Liver (tissue), 9 donors: ENCODE data around the gene MYO7B. TPM values are rescaled to one million over a fixed set of nuclear protein-coding genes. Genes with fewer than 3 reads are reported as not detected.

Source experiments
- DNase-seq: peaks from one replicate; pipeline ENCODE4 v3.0.0-alpha.2; 2017; ENCODE audit warnings: low spot score
- H3K27ac ChIP-seq, 2 donors: one replicate each; pipeline ENCODE4 v1.7.0; 2013; ENCODE audit warnings: inconsistent platforms in 2 of 2, low read length in 2 of 2, control low read depth in 1 of 2, low read depth in 1 of 2, mild to moderate bottlenecking in 1 of 2
- H3K27me3 ChIP-seq, 4 donors: one replicate each; pipeline versions ENCODE4 v1.6.1 to v1.7.0; 2013; ENCODE audit warnings: low read length in 3 of 4, inconsistent platforms in 1 of 4, mild to moderate bottlenecking in 1 of 4, moderate library complexity in 1 of 4; ENCODE audit not compliant: control insufficient read depth in 4 of 4, insufficient read depth in 4 of 4
- H3K36me3 ChIP-seq, 4 donors: one replicate each; pipeline versions ENCODE4 v1.6.1 to v1.7.0; 2013; ENCODE audit warnings: low read length in 3 of 4, mild to moderate bottlenecking in 3 of 4, low read depth in 1 of 4, moderate library complexity in 1 of 4; ENCODE audit not compliant: control insufficient read depth in 4 of 4, insufficient read depth in 3 of 4
- H3K4me1 ChIP-seq, 4 donors: one replicate each; pipeline versions ENCODE4 v1.6.1 to v1.7.0; 2013; ENCODE audit warnings: low read length in 3 of 4, mild to moderate bottlenecking in 3 of 4, moderate library complexity in 1 of 4; ENCODE audit not compliant: control insufficient read depth in 4 of 4, insufficient read depth in 4 of 4
- H3K4me3 ChIP-seq, 3 donors: one replicate each; pipeline versions ENCODE4 v1.6.1 to v1.7.0; 2013; ENCODE audit warnings: low read length in 3 of 3, control low read depth in 1 of 3, low read depth in 1 of 3, mild to moderate bottlenecking in 1 of 3
- H3K9ac ChIP-seq, 2 donors: one replicate each; pipeline ENCODE4 v1.7.0; 2013; ENCODE audit warnings: low read length in 2 of 2, mild to moderate bottlenecking in 2 of 2, moderate library complexity in 2 of 2, control low read depth in 1 of 2, low read depth in 1 of 2
- H3K9me3 ChIP-seq, 4 donors: one replicate each; pipeline versions ENCODE4 v1.6.1 to v1.7.0; 2013; ENCODE audit warnings: low read length in 3 of 4; ENCODE audit not compliant: control insufficient read depth in 4 of 4
- ATF3 ChIP-seq: IDR thresholded peaks from 2 replicates; pipeline ENCODE4 v1.6.1; 2016; ENCODE audit warnings: antibody characterized with exemption
- CTCF ChIP-seq: fragments of 150-350 bp; IDR thresholded peaks from 2 replicates; pipeline ENCODE4 v1.5.1; 2017; ENCODE audit warnings: improper control_type of control experiment, low read depth, low read length; ENCODE audit not compliant: missing input control
- FOXA1 ChIP-seq: IDR thresholded peaks from 2 replicates; pipeline ENCODE4 v1.6.1; 2016; ENCODE audit warnings: antibody characterized with exemption
- FOXA2 ChIP-seq: IDR thresholded peaks from 2 replicates; pipeline ENCODE4 v1.6.1; 2016; ENCODE audit warnings: antibody characterized with exemption
- HNF4A ChIP-seq, 2 donors: conservative IDR thresholded peaks; 2 replicates each; pipeline ENCODE4 v1.6.1; 2016; ENCODE audit warnings: antibody characterized with exemption in 2 of 2, mild to moderate bottlenecking in 2 of 2
- HNF4G ChIP-seq: IDR thresholded peaks from 2 replicates; pipeline ENCODE4 v1.6.1; 2016; ENCODE audit warnings: antibody characterized with exemption
- JUND ChIP-seq, 2 donors: IDR thresholded peaks; 2 replicates each; pipeline ENCODE4 v1.6.1; 2016; ENCODE audit warnings: antibody characterized with exemption in 2 of 2
- NR2F2 ChIP-seq: IDR thresholded peaks from 2 replicates; pipeline ENCODE4 v1.6.1; 2016; ENCODE audit warnings: antibody characterized with exemption
- RAD21 ChIP-seq, 2 donors: IDR thresholded peaks; 2 replicates each; pipeline ENCODE4 v1.6.1; 2016; ENCODE audit warnings: antibody characterized with exemption in 2 of 2, mild to moderate bottlenecking in 2 of 2
- RXRA ChIP-seq, 2 donors: IDR thresholded peaks; 2 replicates each; pipeline ENCODE4 v1.6.1; 2017 to 2018; ENCODE audit warnings: antibody characterized with exemption in 2 of 2, mild to moderate bottlenecking in 1 of 2
- SP1 ChIP-seq: IDR thresholded peaks from 2 replicates; pipeline ENCODE4 v1.6.1; 2018; ENCODE audit warnings: antibody characterized with exemption, mild to moderate bottlenecking
- TAF1 ChIP-seq: conservative IDR thresholded peaks from 2 replicates; pipeline ENCODE4 v1.6.1; 2016; ENCODE audit warnings: antibody characterized with exemption, mild to moderate bottlenecking
- WGBS: extraction: QIAGEN DNeasy Blood & Tissue Kit; methylation state at CpG from one replicate; pipeline ENCODE4 v1.1.7; 2013; 5-methylcytosine and 5-hydroxymethylcytosine counted together
- polyA plus RNA-seq, 2 donors: library from polyadenylated mRNA; stranded (reverse) in 1 of 2; unstranded in 1 of 2; fragments of 200-250 nt in 1 of 2; fragments of >200 nt in 1 of 2; fragmentation: Nextera tagmentation in 1 of 2; extraction: Ambion mirVana in 1 of 2; gene quantifications; one replicate each; pipeline versions ENCODE4 v1.2.1 to v1.2.3, GENCODE V29; 2013 to 2015
- total RNA-seq, 2 donors: library from RNA; depleted of rRNA; stranded (reverse); fragments of >200 nt; gene quantifications; one replicate each; pipeline ENCODE4 v1.2.3, GENCODE V29; 2014
- TF ChIP-seq, protein P1 (sequence below): IDR thresholded peaks from 2 replicates; pipeline ENCODE4 v1.6.1; 2016; ENCODE audit warnings: antibody characterized with exemption
- TF ChIP-seq, protein P2 (sequence below): IDR thresholded peaks from 2 replicates; pipeline ENCODE4 v1.6.1; 2016; ENCODE audit warnings: antibody characterized with exemption
- donor health status: healthy.
- donor health status: healthy.
- donor health status: healthy.
- donor health status: healthy.
- donor health status: healthy.

The MYO7B gene
- total and polyA plus RNA-seq, 4 donors, result 0.15 to 1.1 (median 0.64) TPM

GRCh38 chr2:127678991-127679390 lies 143.5 kb downstream of the MYO7B start:
- H3K27ac ChIP-seq, result no peak overlapping the region
- H3K27me3 ChIP-seq, result no peaks in the 10 kb centered on the region
- H3K36me3 ChIP-seq, result no peaks in the 10 kb centered on the region
- H3K4me3 ChIP-seq, result no peak overlapping the region
- DNase-seq, result no peak
- peaks cover 2 to 15% (median 12%) of the 10 kb centered on the region in 4 donors for H3K4me1 ChIP-seq
- no peak for TF ChIP-seq FOXA1
- TF ChIP-seq RAD21 (IDR thresholded peaks at IDR 0.05), result no peak
- no peak for TF ChIP-seq TAF1
- no peak for TF ChIP-seq FOXA2
- TF ChIP-seq JUND (IDR thresholded peaks at IDR 0.05), result no peak
- 91% methylated on average over 6 of the region's 6 CpGs for WGBS
- no peak overlapping the region for H3K9ac ChIP-seq
- H3K9me3 ChIP-seq, result no peaks in the 10 kb centered on the region

DNA sequence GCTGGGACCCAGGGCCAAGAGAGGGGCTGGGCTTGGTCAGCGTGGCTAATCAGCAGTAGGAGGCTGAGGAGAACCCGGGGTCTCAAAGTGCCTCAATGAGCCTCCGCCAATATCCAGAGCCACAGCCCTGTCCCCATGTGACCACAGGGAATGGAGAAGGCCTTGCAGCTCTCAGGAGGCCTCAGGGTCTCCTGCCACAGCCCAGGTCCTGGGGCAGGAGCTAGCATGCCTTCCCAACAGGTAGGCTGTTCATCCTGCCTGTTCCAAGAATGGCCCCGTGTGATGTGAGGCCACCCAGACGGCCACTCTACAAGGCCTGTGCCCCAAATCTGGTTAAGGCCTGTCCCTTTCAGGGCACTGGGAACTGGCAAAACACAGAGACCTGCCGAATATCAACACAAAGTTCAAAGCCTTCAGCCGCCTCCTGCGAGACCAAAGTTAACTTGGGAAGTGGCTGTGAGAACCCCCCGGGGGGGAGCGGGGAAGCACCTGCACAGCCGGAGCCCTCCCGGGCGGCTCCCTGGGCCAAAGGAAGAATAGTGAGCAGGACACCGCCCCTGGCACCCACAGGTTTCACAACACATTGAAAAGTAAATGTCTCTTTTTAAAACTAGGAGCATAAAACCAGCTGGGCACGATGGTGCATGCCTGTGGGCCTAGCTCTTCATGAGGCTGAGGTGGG lies 144.3 kb downstream of the MYO7B start:
- H3K36me3 ChIP-seq, result no peaks in the 10 kb centered on the region
- WGBS, result 91% methylated on average over 15 of the region's 15 CpGs
- no peak overlapping the region for H3K9ac ChIP-seq
- no peaks in the 10 kb centered on the region for H3K27me3 ChIP-seq
- H3K4me3 ChIP-seq, result no peak overlapping the region
- no peak overlapping the region for H3K27ac ChIP-seq
- DNase-seq, result no peak
- TF ChIP-seq TAF1, result no peak
- TF ChIP-seq ATF3, result no peak
- TF ChIP-seq SP1, result no peak
- TF ChIP-seq, protein P1, sequence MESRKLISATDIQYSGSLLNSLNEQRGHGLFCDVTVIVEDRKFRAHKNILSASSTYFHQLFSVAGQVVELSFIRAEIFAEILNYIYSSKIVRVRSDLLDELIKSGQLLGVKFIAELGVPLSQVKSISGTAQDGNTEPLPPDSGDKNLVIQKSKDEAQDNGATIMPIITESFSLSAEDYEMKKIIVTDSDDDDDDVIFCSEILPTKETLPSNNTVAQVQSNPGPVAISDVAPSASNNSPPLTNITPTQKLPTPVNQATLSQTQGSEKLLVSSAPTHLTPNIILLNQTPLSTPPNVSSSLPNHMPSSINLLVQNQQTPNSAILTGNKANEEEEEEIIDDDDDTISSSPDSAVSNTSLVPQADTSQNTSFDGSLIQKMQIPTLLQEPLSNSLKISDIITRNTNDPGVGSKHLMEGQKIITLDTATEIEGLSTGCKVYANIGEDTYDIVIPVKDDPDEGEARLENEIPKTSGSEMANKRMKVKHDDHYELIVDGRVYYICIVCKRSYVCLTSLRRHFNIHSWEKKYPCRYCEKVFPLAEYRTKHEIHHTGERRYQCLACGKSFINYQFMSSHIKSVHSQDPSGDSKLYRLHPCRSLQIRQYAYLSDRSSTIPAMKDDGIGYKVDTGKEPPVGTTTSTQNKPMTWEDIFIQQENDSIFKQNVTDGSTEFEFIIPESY, result no peak
- TF ChIP-seq, protein P2, sequence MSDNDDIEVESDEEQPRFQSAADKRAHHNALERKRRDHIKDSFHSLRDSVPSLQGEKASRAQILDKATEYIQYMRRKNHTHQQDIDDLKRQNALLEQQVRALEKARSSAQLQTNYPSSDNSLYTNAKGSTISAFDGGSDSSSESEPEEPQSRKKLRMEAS, result no peak
- TF ChIP-seq CTCF, result no peak
- no peak for TF ChIP-seq RXRA (IDR thresholded peaks at IDR 0.05)
- TF ChIP-seq NR2F2, result no peak
- TF ChIP-seq FOXA2, result no peak
- H3K4me1 ChIP-seq, result peaks cover 0 to 7% (median 6%) of the 10 kb centered on the region in 4 donors
- H3K9me3 ChIP-seq, result no peaks in the 10 kb centered on the region

- Histone ChIP-seq H3K9me3 (no peaks in the 10 kb centered on the region), H3K27me3 (no peaks in the 10 kb centered on the region), H3K4me1 (peaks cover 0 to 6% (median 4%) of the 10 kb centered on the region in 4 donors), H3K27ac (no peak overlapping the region), H3K9ac (no peak overlapping the region), H3K4me3 (no peak overlapping the region), H3K36me3 (no peaks in the 10 kb centered on the region)
- no peak for DNase-seq
- TF ChIP-seq FOXA1 (no peak), HNF4A (conservative IDR thresholded peaks at IDR 0.05) (no peak), NR2F2 (no peak), HNF4G (no peak), JUND (IDR thresholded peaks at IDR 0.05) (no peak), FOXA2 (no peak)
- TF ChIP-seq, protein P1, result no peak
- WGBS, result 89% methylated on average over 19 of the region's 19 CpGs
These were observed 145.3 kb downstream of the MYO7B start for GRCh38 chr2:127680706-127681287.
